ENCODE results near the gene FRYL.
"Not testable (repeated sequence)": the region's sequence is repeated elsewhere in the genome, so short reads cannot be mapped to it uniquely, and the experiment has no call there.

Gene FRYL

DNA sequence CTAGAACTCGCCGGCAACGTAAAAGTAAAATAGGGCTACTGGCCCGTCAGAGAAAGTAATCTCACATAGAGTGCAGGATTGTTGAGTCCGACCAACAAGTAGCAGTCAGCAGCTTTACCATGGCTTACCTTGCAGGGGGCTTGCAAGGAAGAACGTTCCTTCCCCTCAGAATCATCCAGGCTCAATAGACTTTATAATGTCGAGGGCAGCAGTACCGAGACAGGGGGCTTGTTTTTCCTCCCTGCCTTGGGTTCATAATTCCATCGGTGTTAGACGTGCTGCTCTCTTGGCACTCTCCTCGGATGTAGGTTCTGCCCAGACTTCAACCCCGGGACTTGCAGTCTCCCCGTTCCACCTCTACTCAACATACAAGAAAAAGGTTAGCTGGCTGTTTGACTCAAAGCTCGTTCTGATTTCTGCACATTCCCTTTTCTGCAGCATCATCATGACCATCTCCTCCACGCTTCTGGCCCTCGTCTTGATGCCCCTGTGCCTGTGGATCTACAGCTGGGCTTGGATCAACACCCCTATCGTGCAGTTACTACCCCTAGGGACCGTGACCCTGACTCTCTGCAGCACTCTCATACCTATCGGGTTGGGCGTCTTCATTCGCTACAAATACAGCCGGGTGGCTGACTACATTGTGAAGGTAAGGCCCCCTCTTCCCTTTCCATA, 295.4 kb downstream of the FRYL start:
- no peak for DNase-seq (ENCODE audit: low spot score)

DNA sequence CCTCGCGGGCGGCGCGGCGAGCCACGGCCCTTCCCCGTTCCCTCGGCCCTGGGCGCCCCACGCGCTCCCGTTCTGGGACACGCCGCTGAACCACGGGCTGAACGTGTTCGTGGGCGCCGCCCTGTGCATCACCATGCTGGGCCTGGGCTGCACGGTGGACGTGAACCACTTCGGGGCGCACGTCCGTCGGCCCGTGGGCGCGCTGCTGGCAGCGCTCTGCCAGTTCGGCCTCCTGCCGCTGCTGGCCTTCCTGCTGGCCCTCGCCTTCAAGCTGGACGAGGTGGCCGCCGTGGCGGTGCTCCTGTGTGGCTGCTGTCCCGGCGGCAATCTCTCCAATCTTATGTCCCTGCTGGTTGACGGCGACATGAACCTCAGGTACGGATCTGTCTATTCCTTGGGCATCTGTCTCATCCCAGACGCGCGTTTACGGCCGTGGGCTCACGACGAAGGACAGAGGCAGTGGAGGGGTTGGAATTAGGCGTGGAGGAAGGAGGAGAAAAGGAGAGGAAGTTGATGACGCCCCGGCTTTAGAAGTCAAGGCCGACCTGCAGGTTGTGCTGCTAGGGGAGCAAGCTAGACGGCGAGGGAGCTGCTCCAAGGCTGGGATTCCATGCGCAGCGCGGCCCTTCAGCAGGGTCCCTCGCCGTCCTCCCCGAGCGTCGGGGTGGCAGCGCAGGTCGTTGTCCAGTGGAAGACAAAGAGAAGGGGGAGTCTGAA, 296.1 kb downstream of the FRYL start:
- no peak for DNase-seq (ENCODE audit: low spot score)

DNA sequence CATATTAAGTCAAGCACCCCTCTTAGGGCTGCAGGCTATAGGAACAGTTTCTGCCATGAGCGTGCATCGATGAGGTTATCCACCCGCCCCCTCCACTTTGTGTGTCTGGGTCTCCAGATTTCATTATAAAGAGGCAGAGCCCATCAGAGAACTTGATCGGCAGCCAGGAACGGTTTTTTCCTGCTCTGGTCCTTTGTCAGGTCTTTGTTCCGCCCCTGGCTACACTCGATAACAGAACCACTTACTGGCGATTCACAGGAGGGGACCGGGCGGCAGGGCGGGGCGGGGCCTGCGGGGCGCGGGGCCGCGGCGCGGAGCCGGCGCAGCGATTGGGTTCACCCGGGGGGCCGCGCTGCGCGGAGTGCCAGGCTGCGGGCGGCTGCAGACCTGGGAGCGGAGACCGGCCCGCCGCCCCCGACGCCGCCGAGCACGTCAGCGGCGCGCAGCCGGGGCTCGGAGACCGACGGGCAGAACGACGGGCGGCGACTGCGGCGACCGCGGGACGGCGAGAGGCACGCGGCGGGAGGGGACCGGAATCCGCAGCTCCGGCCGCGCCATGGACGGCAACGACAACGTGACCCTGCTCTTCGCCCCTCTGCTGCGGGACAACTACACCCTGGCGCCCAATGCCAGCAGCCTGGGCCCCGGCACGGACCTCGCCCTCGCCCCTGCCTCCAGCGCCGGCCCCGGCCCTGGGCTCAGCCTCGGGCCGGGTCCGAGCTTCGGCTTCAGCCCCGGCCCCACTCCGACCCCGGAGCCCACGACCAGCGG, 296.9 kb downstream of the FRYL start, which contains the start of gene SLC10A4:
Gene SLC10A4 (plus strand): TSS at position 338 of the 771 bp plus-strand sequence. CDS start 219 bp downstream, at position 557.
- no peak for DNase-seq (ENCODE audit: low spot score)

DNA sequence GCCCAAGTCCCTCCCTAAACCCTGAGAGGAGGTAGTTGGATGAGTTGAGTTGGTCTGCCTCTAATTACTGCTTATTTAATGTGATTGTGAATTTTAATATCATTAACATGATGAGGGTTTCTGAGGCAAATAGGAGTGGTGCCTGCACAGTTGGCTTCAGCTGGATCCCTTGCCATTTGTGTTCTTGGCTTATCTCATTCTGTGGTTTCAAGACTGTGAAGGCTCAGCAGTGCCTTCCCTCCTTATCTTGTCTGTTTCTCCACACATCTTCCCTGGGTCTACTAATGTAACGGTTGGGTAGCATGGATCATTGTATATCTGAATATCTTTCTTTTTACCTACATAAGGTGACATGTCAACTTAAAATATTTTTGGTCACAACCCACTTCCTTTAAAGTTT, 298.5 kb downstream of the FRYL start:
- DNase-seq (ENCODE audit: low spot score): no peak

DNA sequence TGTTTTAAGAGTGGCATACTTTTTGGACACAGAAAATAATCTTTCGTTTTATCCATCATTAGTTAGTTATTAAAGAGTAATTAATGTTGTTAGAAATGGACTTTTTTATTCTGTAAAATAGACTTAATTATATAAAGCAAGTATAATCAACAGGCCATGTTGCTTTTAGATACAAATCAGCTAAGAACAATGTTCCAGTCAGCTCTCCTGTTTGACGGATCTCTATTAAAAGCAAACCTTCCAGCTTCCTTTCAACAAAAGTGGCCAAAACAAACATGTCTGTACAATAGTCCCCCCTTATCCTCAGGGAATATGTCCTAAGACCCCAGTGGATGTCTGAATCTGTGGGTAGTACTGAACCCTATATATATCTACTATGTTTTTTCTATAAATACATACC, 301.8 kb downstream of the FRYL start:
- no peak for DNase-seq (ENCODE audit: low spot score)

DNA sequence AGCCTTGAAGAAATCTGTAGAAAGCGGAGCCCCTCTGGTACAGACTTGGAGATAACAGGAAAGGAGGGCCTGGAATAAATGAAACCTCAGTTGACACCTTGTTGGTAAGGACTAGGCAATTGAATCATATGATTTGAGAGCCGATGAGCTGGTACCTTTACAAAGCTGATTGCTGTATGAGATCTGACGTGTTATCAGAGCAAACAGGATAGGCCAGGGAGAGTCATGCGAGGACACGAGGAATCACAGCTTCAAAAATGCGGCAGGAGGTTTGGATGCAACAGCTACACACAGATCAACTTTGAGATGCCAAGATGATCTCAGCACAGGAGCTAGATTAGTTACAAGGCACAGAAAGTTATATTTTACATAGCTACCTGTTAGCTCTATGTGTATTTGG, 304.3 kb downstream of the FRYL start:
- no peak for DNase-seq (ENCODE audit: low spot score)

DNA sequence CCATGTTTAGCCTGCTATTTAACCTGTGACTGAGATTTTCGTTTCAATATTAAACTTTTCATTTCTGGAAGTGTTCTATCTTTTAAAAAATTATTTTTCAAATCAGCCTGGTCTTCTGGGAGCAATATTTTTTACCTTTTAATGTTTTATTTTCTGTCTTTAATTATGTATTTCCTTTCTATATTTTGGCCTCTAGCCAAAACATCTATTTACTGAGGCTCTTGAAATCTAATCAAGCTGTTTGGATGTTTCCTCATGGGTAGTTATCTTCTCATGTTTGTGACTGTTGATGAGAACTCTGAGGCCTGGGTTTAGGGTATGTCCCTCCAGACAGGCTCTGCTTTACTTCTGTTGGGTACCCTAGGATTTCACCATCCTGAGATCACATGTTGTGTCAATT, 307.3 kb downstream of the FRYL start:
- no peak for DNase-seq (ENCODE audit: low spot score)

DNA sequence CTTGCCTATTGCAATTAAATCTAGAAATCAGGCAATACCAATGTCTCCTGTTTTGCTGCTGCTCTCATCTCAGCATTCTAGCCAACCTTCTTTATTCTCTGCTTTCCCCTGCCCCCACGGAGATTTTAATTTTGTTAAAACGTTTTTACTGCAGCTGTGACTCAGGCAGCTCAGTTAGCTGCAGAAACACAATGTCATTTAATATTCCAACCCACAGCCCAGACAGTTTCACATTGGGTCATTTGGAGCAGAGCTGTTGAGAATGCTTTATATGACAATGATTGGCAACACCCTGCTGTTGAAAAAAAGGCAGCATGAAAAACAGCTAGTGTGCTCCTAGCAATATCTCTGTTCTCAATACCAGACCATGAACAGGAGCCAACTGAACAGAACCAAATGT, 309.5 kb downstream of the FRYL start:
- no peak for DNase-seq (ENCODE audit: low spot score)

DNA sequence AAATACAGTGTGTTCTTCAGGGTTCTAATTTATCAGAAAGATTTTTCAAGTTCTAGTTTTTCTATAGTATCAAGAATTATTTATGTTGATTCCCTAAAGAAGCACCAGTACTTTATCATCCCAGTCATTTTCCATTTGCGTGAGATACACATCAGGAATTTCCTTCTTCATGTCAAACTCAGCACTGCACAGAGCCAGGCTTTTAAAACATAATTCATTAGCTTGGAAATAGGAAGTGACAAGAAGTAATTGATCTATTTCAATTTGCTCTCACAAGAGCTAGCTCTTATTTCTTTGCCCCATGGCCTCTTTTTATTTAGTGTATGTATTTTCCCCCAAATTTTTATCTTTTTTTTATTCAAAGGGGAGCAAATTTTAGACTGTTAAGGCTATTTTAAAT, 309.9 kb downstream of the FRYL start:
- DNase-seq (ENCODE audit: low spot score): no peak

DNA sequence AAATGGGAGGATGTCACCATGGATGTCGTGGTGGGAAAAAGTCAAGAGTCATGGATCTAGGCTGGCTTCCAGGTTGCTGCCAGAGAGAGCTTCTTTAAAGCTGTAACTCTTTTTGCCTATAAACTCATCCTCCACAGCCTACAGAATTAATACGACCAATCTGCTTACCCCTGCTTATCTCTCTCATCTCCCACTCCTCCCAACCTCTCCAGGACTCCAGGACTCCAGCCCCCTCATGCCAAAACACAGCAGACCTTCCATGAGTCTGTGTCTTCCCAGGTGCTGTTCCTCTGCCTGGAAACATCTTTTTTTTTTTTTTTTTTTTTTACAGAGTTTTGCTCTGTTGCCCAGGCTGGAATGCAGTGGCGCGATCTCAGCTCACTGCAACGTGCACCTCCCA, 312.2 kb downstream of the FRYL start:
- no peak for DNase-seq (ENCODE audit: low spot score)

DNA sequence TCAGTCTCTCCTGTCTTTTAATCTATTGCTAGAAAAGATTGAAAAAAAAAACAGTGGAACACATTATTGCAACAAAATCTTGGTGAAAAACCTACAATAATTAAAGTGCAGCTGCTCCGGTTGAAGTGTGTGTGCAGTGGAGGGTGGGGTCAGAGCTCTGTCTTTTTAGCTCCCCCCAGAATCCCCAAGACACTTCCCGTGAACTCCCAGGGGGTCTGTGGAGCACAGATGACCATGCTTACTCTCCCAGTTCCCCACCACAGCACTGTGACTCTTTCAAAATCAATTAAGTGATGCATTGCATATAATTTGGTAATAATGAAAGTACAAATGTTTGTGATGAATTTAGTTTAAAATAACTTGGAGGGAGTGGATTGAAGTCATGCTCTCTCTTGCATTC, 312.6 kb downstream of the FRYL start:
- DNase-seq (ENCODE audit: low spot score): no peak

DNA sequence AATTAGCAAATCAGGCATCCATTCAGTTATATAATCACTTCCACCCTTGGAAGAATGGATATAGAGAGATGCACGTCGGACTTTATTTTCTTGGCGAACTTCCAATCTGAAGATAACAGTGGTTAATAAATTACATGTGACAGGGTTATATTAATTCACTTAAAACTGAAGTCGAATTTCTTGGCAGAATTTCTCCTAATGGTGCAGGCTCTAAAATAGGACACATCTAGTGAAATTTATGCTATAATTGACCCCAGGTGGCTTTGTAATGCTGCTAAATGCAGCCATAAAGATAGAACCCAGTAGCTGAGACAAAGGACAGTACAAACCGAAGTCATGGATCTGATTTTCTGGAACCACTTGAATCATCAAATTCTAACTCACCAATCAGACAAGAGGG, 317.7 kb downstream of the FRYL start:
- DNase-seq (ENCODE audit: low spot score): no peak

DNA sequence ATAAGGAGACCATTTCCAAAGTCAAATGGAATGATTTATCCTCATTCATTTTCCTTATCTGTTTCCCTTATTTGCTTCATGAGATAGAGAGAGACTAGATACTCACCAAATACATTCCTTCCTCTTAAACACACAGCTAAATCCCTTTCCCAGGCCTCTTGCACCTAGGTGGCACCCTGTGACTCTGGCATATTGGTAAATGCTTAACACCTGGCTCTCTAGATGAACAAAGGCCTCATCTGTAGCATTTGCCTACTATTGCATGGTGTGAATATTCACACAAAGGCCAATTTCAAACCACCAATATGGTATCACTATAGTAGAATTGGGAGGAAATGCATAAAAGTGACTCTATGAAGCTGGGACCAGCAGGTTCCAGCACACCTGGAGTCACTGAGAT, 319.1 kb downstream of the FRYL start:
- no peak for DNase-seq (ENCODE audit: low spot score)

DNA sequence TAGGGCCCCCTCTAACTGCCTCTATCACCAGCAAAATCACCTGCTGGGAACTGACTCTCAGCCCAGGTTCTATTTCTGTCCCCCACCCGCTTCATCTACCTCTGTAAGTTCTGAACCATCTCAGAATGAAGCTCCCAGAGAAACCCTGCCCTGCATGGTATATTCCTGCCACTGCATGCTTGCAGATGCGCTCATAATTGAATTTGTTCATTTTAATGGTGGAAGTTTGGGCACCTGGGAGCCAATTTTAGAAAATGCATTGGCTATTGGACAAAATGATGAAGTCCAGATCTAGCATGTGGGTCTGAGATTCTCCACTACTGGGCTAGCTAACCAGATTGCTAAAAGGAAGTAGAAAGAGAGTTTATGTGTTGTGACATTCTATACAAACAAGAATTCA, 325.5 kb downstream of the FRYL start:
- DNase-seq (ENCODE audit: low spot score): no peak

DNA sequence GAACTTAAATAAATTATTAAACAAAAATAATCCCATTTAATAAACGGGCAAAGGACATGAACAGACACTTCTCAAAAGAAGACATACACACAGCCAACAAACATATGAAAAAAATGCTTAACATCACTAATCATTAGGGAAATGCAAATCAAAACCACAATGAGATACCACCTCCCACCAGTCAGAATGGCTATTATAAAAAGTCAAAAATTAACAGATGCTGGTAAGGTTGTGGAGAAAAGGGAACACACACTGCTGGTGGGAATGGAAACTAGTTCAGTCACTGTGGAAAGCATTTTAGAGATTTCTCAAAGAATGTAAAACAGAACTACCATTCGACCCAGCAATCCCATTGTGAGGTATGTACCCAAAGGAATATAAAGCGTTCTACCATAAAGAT, 328.4 kb downstream of the FRYL start:
- not testable (repeated sequence) for DNase-seq (ENCODE audit: low spot score)

DNA sequence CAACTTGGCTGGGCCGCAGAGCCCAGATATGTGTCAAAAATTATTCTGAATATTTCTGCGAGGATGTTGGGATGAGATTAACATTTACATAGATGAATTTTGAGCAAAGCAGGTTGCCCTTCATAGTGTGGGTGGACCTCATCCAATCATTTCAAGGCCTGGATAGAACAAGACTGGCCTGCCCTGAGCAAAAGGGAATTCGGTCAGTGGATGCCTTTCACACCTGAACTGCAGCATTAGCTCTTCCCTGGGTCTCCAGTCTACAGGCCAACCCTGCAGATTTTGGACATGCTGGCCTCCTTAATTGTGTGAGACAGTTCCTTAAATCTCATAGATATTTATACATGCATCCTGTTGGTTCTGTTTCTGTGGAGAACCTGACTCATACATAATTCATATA, 329.3 kb downstream of the FRYL start:
- no peak for DNase-seq (ENCODE audit: low spot score)

DNA sequence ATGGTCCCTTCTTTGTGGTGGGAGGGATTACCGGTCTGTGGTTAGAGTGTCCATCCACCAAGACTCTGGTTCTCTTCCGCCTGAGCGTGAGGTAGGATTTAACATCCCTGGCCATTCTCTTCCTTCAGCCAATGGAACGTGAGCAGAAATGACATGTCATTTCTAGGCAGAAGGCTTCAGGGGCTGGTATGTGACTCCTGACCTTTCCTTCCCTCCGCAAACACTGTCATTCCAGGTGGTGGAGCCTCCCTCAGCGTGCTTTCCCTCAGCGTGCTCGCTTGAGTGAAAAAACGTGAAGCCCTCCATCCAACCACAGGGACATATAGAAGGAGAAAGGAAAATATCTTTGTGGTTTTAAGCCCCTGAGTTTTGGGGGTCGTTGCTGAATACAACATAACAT, 330.9 kb downstream of the FRYL start:
- no peak for DNase-seq (ENCODE audit: low spot score)

All from COLO829 (cell line).